Measurements from ENCODE around the gene CAV1.

CAV1 gene

GRCh38 chr7:116496653-116497052 lies 28.2 kb upstream of the CAV1 start:
- no peaks in the 10 kb centered on the region for H3K27me3 ChIP-seq (replicated peaks)
- H3K4me3 ChIP-seq (ENCODE audit: low read depth, low read length): no peak overlapping the region
- in situ Hi-C loops (cut with HindIII; ENCODE audit: low pct_ligation_motif_present, low sequenced_read_pairs): no loop called here
- no peak for DNase-seq
- TF ChIP-seq CTCF (IDR thresholded peaks at IDR 0.05; ENCODE audit: low read depth, low read length, missing control alignments): no peak
- H3K36me3 ChIP-seq (replicated peaks): no peaks in the 10 kb centered on the region
- no peak overlapping the region for H3K27ac ChIP-seq

- DNase-seq: no peak
- H3K36me3 ChIP-seq (replicated peaks): no peaks in the 10 kb centered on the region
- no peak for TF ChIP-seq CTCF (IDR thresholded peaks at IDR 0.05; ENCODE audit: low read depth, low read length, missing control alignments)
- H3K27ac ChIP-seq: no peak overlapping the region
- H3K4me3 ChIP-seq (ENCODE audit: low read depth, low read length): no peak overlapping the region
- H3K27me3 ChIP-seq (replicated peaks): no peaks in the 10 kb centered on the region
- in situ Hi-C loops (cut with HindIII; ENCODE audit: low pct_ligation_motif_present, low sequenced_read_pairs): no loop called here
Measured at GRCh38 chr7:116497708-116498107, 27.1 kb upstream of the CAV1 start.

GRCh38 chr7:116499168-116500077 lies 25.4 kb upstream of the CAV1 start, which contains the start of gene CAV2:
Gene CAV2 (plus strand): TSS chr7:116499738. CDS start chr7:116499782, 44 bp downstream.
- no peaks in the 10 kb centered on the region for H3K36me3 ChIP-seq (replicated peaks)
- in situ Hi-C loops (cut with HindIII; ENCODE audit: low pct_ligation_motif_present, low sequenced_read_pairs): no loop called here
- DNase-seq: no peak
- H3K27me3 ChIP-seq (replicated peaks): no peaks in the 10 kb centered on the region
- no peak for TF ChIP-seq CTCF (IDR thresholded peaks at IDR 0.05; ENCODE audit: low read depth, low read length, missing control alignments)
- peak within 1 kb of the TSS; percentile 84 for H3K4me3 ChIP-seq (ENCODE audit: low read depth, low read length)
- peak within 1 kb of the TSS; percentile 47 for H3K27ac ChIP-seq

- Histone ChIP-seq H3K4me3 (ENCODE audit: low read depth, low read length) (peak overlapping the region; percentile 84), H3K27ac (peak overlapping the region; percentile 47), H3K36me3 (replicated peaks) (no peaks in the 10 kb centered on the region), H3K27me3 (replicated peaks) (no peaks in the 10 kb centered on the region)
- in situ Hi-C loops (cut with HindIII; ENCODE audit: low pct_ligation_motif_present, low sequenced_read_pairs): no loop called here
- no peak for DNase-seq
- TF ChIP-seq CTCF (IDR thresholded peaks at IDR 0.05; ENCODE audit: low read depth, low read length, missing control alignments): no peak
Measured at GRCh38 chr7:116500078-116500853, 24.6 kb upstream of the CAV1 start.

- no peak for TF ChIP-seq CTCF (IDR thresholded peaks at IDR 0.05; ENCODE audit: low read depth, low read length, missing control alignments)
- H3K27me3 ChIP-seq (replicated peaks): no peaks in the 10 kb centered on the region
- DNase-seq: peak; percentile 67
- H3K4me3 ChIP-seq (ENCODE audit: low read depth, low read length): peak overlapping the region; percentile 84
- H3K36me3 ChIP-seq (replicated peaks): peaks cover 4% of the 10 kb centered on the region
- peak overlapping the region; percentile 47 for H3K27ac ChIP-seq
- in situ Hi-C loops (cut with HindIII; ENCODE audit: low pct_ligation_motif_present, low sequenced_read_pairs): no loop called here
Measured at GRCh38 chr7:116501425-116502167, 23.2 kb upstream of the CAV1 start.

Data from brain microvascular endothelial cell (primary cell).